Mucosa of descending colon (tissue), 3 donors: ENCODE measurements around the gene METTL16. TPM values are rescaled to one million over a fixed set of nuclear protein-coding genes. Genes with fewer than 3 reads are reported as not detected.

Experiments used
- ATAC-seq: fragments of 200-7000 bp; cut with Tn5 transposase; one replicate; pipeline ENCODE4 v1.9.1; 2020; ENCODE audit warnings: mild to moderate bottlenecking, moderate library complexity
- DNase-seq, 3 donors: peaks; one replicate each; pipeline ENCODE4 v3.0.0-alpha.2; 2020
- H3K36me3 ChIP-seq: fragments of 200-600 bp; one replicate; pipeline ENCODE4 v1.8.0; 2021; ENCODE audit warnings: low read depth, mild to moderate bottlenecking
- H3K4me1 ChIP-seq: fragments of 200-600 bp; one replicate; pipeline ENCODE4 v1.8.0; 2021; ENCODE audit warnings: low read depth, mild to moderate bottlenecking
- H3K4me3 ChIP-seq: fragments of 200-600 bp; one replicate; pipeline ENCODE4 v1.8.0; 2021; ENCODE audit warnings: mild to moderate bottlenecking
- H3K9me3 ChIP-seq: fragments of 200-600 bp; one replicate; pipeline ENCODE4 v1.8.0; 2021; ENCODE audit warnings: mild to moderate bottlenecking
- CTCF ChIP-seq: fragments of 200-600 bp; IDR thresholded peaks from one replicate; pipeline ENCODE4 v1.8.0; 2022; ENCODE audit warnings: antibody characterized with exemption, mild to moderate bottlenecking
- intact Hi-C, 2 donors: fragments of 100-400 bp; cut with DNase I in 1 of 2; cut with micrococcal nuclease in 1 of 2; formaldehyde crosslinking; loops; one replicate each; pipeline versions ENCODE4 v1.11.0 to v1.11.1; 2022; cut with DNase I, micrococcal nuclease
- total RNA-seq, 3 donors: library from RNA; stranded (reverse); fragmentation: NEBNext Ultra II Directional in 2 of 3; extraction: Animal tissue kit (Norgen Biotek cat#: 25700) in 2 of 3; gene quantifications; one replicate each; pipeline versions ENCODE4 v1.2.1 to v1.2.4, GENCODE V29; 2021 to 2023
- donor health status: DM: no; HTN: no; CAD: no; lungs with moderate emphysema.
- donor health status: DM: no; HTN: no; CAD: no.
- donor health status: DM: no; HTN: yes; CAD: no.

The METTL16 gene
- total RNA-seq, 3 donors from 2014 or later: 16.2 to 30.7 (median 19.9) TPM

GRCh38 chr17:2380226-2380922 lies 131.3 kb downstream of the METTL16 start:
- DNase-seq (no peak), ATAC-seq (no peak)
- no peak for TF ChIP-seq CTCF
- no peak overlapping the region for H3K4me3 ChIP-seq
- H3K9me3 ChIP-seq: no peaks in the 10 kb centered on the region
- intact Hi-C loops: loop anchor here in 1 of 2 donors (5.0 kb wide), 1 partner anchor 37 kb away; no protein-coding TSS in a partner anchor
- peaks cover 6% of the 10 kb centered on the region for H3K4me1 ChIP-seq
- H3K36me3 ChIP-seq: no peaks in the 10 kb centered on the region

GRCh38 chr17:2379489-2380225 lies 132.0 kb downstream of the METTL16 start:
- H3K9me3 ChIP-seq: no peaks in the 10 kb centered on the region
- no peak for TF ChIP-seq CTCF
- H3K4me3 ChIP-seq: no peak overlapping the region
- intact Hi-C loops: loop anchor here in 1 of 2 donors (5.0 kb wide), 1 partner anchor 38 kb away; no protein-coding TSS in a partner anchor
- ATAC-seq (no peak), DNase-seq (no peak)
- no peaks in the 10 kb centered on the region for H3K36me3 ChIP-seq
- peaks cover 6% of the 10 kb centered on the region for H3K4me1 ChIP-seq

- no peak for ATAC-seq
- H3K4me3 ChIP-seq: no peak overlapping the region
- H3K4me1 ChIP-seq: peaks cover 6% of the 10 kb centered on the region
- H3K9me3 ChIP-seq: no peaks in the 10 kb centered on the region
- H3K36me3 ChIP-seq: no peaks in the 10 kb centered on the region
- DNase-seq: no peak
- intact Hi-C loops: no loop called here
- TF ChIP-seq CTCF: no peak
Measured at GRCh38 chr17:2378905-2379304, 132.8 kb downstream of the METTL16 start.

GRCh38 chr17:2377659-2378058 lies 134.0 kb downstream of the METTL16 start:
- no peak for TF ChIP-seq CTCF
- no peaks in the 10 kb centered on the region for H3K9me3 ChIP-seq
- intact Hi-C loops: no loop called here

GRCh38 chr17:2376107-2376506 lies 135.6 kb downstream of the METTL16 start:
- H3K4me3 ChIP-seq: no peak overlapping the region
- no peaks in the 10 kb centered on the region for H3K36me3 ChIP-seq
- no peak for DNase-seq
- H3K4me1 ChIP-seq: no peaks in the 10 kb centered on the region
- no peak for ATAC-seq
- H3K9me3 ChIP-seq: no peaks in the 10 kb centered on the region
- TF ChIP-seq CTCF: no peak
- intact Hi-C loops: no loop called here

More at GRCh38 chr17:2377659-2378058, 134.0 kb downstream of the METTL16 start:
- DNase-seq: no peak
- Histone ChIP-seq H3K36me3 (no peaks in the 10 kb centered on the region), H3K4me3 (no peak overlapping the region), H3K4me1 (peaks cover 2% of the 10 kb centered on the region)
- ATAC-seq: no peak
